Colon (tissue), 2 donors: Measurements from ENCODE around the gene FAM32A.

ENCODE experiments used
- FAIRE-seq: peaks from 2 replicates; lab custom pipeline; 2012; peaks lifted over from hg19 to GRCh38; lab: Jason Lieb, UNC
- donor health status: control.
- donor health status: control.

Gene FAM32A

DNA sequence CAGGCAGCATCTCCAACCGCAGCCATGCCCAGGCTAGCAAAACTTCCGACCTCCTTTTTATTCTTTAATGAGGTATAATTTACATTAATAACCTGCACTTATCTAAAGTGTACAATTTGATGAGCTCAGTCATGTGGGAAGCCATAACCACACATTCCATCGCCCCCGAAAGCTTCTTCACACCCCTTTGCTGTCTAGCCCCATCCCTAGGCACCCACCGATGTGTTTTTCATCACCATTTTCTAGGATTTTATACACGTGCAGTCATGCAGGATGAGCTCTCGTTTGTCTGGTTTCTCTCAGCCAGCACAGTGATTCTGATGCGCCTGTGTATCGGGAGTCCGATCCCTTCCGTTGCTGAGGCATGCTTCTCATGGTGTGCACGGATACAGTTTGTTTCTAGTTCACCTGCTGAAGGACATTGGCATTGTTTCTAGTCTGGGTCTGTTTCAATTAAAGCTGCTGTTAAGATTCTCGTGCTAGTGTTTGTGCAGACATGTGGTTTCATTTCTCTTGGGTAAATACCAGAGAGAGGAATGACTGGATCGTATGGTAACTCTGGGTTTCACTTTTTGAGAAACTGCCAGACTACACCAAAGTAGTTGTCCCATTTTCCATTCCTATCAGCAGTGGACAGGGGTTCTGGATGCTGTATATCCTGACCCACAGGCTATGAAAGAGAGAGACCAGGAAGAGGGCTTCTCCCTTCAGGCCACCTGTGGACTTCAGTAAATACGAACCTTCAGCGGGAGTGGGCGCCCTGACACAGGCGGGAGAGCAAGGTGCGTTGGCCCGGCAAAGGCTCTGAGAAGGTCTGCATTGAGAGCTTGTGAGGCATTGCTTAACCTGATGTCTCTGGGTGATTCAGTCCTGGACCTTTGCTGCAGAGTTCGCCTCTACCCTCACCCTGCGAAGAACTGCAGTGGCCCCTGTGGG lies 17.4 kb downstream of the FAM32A start:
- FAIRE-seq: no peak

DNA sequence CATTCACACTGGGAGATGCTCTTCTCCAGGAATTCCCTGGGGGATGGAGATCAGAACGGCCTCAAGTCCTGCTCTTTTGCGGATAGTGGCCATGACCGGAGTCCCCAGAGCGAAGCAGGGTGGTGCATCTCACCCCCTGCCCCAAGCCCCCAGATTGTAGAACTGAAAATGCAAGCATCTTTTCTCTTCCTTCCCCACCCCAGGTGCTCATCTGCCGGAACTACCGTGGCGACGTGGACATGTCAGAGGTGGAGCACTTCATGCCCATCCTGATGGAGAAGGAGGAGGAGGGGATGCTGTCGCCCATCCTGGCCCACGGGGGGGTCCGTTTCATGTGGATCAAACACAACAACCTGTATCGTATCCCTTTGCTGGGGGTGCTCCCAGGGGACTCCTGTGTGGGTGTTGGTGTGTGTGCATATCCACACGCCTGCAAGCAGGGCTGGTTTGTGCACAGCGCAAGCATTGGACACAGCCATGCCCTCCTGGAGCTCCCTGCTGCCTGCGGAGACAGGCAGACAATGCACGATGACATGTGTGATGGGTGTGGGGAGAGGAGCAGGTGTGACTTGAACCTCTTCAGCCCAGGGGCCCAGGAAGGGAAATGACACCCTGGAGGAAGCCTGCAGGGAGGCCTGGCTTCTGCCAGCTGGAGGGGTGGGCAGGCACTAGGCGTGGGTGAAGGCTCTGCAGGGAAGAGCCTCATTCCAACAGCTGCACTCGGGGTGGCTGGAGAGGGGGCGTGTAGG lies 18.2 kb downstream of the FAM32A start:
- no peak for FAIRE-seq

DNA sequence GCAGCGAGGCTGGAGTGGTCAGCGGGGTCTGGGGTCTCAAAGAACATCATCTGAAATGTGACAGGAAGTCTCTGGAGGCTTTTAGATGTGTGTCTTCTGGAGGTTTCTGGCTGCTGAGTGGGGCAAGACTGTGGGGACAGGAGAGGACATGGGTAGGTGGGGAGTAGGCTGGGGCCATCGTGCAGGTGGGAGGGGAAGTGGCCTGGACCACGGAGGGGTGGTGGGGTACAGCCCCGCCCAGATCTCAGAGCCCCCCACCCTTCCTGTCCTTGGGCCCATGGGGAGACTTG lies 18.7 kb downstream of the FAM32A start:
- FAIRE-seq: no peak

DNA sequence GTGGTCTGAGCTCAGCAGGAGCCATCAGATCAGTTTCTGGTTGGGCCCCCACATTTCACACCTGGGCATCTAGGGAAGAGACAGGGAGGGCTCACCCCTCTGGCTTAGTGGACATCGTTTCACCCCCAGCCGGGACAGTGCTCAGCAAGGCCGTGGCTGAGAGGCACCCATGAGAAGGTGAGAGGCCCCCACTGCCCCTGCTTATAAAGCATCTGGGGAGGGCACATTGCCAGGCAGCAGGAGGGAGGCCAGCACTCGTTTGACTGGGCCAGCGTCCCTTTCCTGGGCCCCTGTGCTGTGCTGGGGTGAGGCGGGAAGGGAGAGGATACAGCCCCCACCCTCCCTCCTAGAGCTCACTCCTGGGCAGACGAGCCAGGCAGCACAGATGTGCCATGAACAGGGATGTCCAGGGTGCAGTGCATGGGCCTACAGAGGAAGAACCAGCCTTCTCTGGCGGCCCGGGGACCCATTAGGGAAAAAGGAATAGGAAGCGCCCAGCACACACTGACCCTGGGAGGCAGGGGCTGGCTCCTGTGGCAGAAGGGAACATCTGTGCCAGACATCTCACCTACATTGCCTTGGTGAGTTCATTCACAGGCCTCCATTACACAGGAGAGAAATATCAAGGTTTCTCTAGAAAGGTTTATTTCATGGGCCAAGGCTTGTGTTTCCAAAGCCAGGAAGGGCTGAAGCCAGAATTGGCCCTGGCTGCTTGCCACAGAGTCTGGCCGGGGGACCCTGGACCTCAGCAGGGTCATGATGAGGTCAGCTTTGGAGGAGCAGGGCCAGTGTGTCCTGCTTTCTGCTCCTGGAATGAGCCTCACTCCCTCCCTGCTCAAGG lies 20.2 kb downstream of the FAM32A start:
- FAIRE-seq: no peak

DNA sequence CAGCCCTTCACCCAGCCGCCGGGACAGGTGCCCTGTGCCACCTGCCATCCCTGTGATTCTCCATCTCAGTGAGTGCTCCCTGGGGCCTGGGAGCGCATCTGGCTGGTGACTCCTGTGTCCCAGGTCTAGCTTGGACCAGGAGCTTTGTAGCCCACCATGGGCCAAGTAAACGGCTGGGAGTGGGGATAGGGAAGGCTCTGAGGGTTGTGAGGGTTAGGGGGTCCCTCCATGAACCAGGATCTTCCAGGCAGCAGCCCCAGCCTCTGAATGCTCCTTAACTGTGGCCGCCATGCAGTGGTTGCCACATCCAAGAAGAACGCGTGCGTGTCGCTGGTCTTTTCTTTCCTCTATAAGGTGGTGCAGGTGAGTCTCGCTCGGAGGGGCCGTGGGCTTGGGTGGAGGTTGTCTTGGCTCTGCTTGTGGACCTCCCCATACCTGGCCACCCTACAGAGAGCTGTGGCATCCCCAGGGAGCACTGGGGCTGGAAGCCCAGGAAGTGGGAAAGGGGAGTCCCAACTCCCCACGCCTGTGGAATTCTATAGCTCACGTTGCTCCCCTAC lies 20.9 kb downstream of the FAM32A start:
- FAIRE-seq: no peak

DNA sequence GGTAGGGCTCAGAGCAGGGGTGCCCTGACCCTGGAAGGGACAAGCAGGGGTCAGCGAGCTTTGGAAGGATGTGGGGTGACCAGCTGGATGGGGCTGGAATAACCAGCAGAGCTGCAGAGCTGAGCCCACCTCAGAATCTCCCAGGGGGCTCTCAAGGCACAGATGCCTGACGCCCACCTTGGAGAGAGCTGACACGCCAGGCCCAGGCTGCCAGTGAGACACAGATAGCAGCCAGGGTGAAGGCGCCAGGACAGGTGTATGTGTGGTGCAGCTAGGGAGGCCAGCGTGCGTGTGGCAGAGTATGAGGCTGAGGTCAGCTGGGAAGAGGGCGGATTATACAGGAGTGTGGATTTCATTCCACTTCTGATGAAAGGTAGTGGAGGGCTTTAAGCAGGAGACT lies 21.4 kb downstream of the FAM32A start:
- no peak for FAIRE-seq

DNA sequence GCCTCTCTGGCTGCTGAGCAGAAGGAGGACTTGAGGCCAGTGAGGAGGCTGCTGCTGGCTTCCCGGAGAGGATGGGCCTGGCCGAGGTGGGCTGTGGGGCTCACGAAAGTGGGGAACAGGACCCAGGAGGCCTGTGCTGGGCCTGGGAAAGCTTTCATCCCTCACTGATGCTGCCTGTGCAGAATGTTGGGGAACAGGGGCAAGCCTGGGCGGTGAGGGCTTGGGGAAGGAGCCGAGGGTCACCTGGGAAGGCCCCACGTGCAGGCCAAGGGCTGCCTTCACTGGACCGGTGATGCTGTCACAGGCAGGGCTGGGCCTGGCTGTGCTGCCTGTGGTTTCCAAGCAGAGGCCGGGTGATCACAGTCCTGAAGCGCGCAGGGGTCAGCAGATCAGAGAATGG lies 21.9 kb downstream of the FAM32A start:
- no peak for FAIRE-seq

DNA sequence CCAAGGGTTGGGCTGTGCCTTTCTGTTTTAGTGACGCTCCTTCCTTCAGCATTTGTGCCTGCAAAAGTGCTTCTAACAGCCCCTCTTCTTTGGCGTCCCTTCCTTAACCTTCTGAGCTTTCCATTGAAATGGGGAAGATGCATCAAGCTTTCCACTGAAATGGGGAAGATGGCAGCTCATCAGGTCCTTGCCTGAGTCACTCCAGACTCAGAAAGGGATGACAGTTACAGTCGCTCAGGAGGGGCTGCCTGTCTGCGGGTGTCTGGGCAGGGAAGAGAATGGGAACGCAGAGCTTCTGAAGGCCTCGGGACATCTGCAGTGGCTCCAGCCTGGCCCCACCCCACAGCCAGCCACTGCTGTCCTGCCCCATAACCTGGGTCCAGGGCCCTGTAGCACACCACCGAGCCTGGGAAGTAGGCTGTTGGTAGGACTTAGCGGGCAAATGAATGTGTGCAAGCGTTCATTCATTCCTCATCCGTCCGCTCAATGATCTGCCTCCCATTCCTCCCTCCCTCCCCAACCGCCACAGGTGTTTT lies 22.3 kb downstream of the FAM32A start:
- FAIRE-seq: no peak

DNA sequence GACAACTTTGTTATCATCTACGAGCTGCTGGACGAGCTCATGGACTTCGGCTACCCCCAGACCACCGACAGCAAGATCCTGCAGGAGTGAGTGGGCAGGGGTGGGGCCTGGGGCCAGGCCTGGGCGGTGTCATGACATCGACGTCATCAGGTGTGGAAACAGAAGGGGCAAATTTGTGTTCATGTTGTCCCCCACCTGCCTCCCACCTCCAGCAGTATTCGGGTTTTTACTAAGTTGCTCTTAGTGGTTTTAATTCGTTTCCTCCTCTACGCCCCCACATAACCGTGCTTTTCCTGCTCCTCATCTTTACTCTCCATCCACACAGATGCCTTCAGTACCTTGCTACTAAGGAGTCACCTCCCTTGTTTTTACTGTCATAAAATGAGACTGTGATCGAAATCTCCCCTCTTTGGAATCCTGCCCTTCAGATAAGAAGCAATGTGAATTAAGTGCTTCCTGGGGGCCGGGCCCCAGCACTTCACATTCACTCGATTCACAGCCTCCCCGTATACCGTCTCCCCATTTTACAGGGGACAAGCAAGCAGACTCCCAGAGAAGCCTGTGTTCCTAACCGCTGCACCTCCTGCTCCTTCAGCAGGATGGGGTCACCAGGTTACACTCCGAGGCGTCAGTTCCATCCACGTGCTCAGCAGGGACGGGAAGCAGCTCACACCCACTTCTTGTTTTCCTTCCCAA lies 23.0 kb downstream of the FAM32A start:
- FAIRE-seq: no peak

DNA sequence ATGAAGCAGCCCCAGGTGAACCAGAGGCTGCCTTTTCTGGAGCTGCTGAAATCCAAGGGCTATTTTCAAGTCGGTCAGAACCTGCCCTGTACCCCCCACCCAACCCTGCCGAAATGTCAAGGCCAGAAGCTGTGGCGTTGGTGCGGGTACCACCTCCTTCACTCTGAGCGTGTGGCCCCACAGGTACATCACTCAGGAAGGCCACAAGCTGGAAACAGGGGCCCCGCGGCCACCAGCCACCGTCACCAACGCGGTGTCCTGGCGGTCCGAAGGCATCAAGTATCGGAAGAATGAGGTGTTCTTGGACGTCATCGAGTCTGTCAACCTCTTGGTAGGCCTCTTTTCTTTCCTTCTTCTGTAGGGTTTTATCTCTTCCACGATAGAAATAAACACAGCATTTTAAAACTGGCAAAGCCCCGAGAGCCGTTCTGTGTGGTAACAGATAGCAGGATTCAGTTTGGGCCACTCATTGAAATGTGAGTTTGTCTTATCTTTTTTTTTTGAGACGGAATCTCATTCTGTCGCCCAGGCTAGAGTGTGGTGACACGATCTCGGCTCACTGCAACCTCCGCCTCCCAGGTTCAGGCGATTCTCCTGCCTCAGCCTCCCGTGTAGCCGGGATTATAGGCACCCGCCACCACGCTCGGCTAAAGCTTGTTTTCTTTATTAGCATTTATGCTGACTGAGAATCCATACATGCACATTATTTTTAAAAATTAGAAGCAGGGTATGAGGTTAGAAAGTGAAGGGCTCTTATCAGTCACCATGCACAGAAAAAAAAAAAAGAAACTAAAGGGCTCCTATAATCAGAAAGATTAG lies 23.8 kb downstream of the FAM32A start:
- no peak for FAIRE-seq

DNA sequence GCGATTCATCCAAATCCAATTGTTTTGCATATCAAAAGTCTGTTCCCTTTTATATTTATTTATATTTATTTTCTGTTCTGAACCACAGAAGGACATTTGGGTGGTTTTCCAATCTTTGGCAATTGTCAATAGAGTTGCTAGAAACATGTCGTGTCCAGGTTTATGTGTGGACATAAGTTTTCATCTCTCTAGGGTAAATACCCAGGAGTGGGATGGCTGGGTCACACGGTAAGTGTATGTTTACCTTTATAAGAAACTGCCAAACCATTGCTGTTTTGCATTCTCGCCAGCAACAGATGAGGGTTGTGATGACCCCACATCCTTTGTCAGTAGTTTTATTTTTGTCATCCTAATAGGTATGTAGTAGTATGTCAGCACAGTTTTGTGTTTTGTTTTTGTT lies 25.0 kb downstream of the FAM32A start:
- no peak for FAIRE-seq

DNA sequence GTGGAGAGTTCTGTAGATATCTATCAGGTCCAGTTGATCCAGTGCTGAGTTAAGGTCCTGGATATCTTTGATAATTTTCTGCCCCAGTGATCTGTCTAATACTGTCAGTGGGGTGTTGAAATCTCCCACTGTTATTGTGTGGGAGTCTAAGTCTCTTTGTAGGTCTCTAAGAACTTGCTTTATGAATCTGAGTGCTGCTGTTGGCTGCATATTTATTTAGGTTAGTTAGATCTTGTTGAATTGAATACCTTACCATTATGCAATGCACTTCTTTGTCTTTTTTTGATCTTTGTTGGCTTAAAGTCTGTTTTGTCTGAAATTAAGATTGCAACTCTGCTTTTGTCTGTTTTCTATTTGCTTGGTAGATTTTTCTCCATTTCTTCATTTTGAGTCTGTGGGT lies 27.9 kb downstream of the FAM32A start:
- no peak for FAIRE-seq

DNA sequence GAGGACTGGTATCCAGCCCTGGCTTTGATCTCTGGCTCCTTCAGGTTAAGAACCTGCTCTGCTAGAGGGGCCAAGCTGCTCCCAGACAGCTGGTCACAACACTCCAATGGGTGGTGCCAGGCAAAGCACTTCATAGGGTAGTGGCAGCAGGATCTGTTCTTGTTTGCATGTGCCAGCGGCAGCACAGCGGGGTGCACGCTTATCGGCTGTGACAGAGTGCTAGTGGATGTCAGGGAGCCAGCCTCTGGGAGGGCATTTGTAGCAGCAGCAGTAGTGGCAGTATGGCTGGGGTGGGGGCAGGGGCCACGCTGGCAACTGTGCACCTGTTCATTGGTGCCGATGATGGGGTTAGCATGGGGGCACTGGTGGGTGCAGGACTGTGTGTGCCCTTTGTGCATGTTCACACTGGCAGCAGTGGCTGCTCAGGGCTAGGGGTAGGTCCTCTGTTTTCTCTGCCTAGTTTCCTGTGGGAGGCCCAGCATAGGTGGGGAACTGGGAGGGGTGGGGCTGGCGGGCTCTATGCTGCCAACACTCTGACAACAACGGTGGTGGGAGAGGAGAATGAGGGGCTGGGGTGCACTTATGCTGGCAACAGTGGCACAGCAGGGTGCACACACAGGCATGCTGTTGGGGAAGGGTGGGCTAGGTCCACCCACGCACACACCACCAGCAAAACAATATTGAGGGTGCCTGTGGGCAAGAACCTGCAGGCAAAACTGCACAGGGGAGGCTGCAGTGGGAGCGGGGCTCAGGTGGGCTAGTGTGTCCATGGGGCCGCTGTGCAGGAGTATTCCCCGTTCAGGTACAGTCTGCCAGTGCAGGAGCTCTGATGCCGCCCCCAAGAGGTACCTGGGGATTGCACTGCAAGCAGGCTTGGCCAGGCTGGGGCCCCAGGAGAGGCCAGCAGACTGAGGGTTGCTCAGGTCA lies 31.8 kb downstream of the FAM32A start:
- no peak for FAIRE-seq

DNA sequence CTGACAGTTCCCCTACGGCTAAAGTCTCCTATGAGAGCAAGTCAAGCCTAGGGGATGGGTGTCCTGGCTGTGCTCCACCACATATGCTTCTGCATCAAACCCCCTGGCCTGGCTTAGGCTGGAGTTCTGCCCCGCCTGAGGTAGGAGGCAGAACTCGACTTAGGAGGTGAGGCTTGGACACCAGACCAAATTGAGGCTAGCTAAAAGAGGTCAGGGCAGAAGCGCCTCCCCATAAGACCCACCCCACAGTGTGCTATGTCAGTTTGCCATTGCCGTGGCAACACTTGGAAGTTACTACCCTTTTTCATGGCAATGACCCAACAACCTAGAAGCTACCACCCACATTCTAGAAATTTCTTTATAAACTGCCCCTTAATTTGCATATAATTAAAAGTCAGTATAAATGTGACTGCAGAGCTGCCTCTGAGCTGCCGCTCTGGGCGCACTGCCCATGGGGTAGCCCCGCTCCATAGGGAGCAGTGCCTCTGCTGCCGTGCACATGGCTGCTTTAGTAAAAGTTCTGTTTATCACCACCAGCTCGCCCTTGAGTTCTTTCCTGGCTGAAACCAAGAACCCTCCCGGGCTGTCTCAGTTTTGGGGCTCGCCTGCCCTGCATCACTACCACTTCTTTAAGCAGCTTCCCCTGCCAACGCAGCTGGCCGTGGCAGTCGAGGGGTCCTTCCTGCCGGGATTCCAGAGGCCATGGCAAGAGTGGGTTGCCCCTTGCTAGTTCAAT lies 32.7 kb downstream of the FAM32A start:
- FAIRE-seq: no peak

DNA sequence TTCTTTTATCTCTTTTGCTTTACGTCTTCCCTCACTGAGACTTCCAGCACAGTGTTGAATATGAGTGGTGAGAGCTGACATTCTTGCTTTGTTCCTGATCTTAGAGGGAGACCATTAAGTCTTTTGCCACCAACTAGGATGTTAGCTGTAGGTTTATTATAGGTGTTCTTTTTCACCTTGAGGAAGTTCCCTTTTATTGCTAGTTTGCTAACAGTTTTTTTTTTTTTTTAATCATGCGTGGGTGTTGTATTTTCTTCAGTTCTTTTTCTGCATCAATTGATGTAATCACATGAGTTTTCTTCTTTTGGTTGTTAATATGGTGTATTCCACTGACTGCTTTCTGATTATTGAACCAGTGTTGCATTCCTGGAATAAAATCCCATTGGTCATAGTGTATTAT lies 33.6 kb downstream of the FAM32A start:
- no peak for FAIRE-seq

DNA sequence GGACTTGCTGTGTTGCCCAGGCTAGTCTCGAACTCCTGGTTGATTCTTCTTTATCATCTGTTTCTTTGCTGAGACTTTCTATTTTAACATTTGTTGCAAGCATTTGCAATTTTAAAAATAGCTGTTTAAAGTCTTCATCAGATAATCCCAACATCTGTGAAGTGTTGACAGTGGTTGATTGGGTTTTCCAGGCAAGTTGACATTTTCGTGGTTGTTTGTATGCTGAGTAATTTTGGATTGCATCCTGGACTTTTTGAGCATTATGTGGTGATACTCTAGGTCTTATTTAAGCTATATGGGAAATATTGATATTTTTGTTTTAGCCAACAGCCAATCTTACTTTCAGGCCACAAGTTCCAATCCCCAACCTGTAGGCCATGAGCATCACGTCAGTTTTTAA lies 37.6 kb downstream of the FAM32A start:
- FAIRE-seq: no peak

DNA sequence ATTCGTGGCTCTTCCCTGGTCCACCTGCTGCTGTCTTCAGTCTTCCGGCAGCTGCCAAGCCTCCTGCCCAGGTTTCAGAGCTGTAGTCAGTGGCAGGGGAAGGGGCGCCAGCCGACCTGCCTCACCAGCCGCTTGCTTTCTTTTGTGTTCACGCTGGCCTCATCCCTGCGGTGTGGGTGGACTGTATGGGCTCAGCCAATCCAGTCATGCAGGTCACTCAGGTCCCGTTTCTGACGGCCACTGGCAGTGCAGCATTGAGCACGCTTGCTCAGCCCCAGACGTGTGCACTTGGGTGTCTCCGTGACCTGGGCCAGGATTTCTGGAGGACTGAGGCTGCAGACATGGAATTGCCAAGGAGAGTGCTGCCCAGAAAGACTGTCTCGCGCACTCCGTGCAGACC lies 38.5 kb downstream of the FAM32A start:
- FAIRE-seq: no peak

DNA sequence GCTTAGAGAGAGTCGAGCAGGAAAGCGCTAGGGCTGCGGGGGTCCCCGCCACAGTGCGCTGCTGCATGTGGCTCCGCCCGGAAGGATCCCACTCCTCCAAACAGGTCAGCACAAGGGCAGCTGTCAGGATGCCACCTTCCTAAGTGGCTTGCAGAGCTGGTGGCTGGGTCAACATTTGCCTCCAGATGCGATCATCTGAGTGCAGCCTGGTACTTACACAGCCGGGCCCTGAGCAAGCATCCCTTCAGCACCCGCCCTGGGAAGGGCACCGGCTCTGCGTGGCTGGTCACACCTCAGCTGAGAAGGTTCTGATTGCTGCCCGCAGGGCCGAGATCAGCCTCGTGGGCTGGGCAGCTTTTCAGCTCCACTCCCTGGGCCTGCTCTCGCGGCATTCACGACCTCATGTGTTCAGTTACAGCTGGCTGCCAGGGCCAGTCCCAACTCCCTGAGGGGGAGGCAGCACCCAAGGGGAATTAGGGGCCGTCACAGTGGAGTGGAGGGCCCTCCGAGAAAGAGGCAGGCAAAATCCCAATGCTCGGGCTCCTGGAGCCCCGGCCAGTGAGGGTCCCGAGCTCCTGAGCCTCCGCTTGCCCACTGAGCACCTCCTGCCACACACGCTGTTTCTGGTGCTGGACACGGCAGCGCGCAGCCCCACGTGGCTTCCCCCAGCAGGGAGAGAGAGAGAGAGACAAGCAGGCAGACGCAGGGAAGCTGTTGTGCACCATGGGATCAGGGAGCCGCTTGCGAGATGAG lies 39.3 kb downstream of the FAM32A start:
- no peak for FAIRE-seq
